Thoracic aorta (tissue), 2 donors: ENCODE data around the gene VASH1. TPM values are rescaled to one million over a fixed set of nuclear protein-coding genes. Genes with fewer than 3 reads are reported as not detected.

Source experiments
- ATAC-seq: fragments of 150-250 bp; one replicate; pipeline ENCODE4 v1.8.0; 2017; ENCODE audit warnings: low read depth; ENCODE audit not compliant: insufficient number of reproducible peaks, low FRiP score
- DNase-seq: peaks from one replicate; pipeline ENCODE4 v3.0.0-alpha.2; 2020; ENCODE audit warnings: low spot score
- H3K27ac ChIP-seq, 2 donors: fragments of 200-600 bp; sonication (generic); 1 replicate in 1 of 2; 2 replicates in 1 of 2; pipeline ENCODE4 v1.5.1; 2016; ENCODE audit warnings: mild to moderate bottlenecking in 2 of 2, moderate library complexity in 2 of 2
- H3K27me3 ChIP-seq: fragments of 200-600 bp; sonication (generic); replicated peaks from 2 replicates; pipeline ENCODE4 v1.6.0; 2016; ENCODE audit warnings: mild to moderate bottlenecking; ENCODE audit not compliant: insufficient read depth
- H3K36me3 ChIP-seq: fragments of 200-600 bp; sonication (generic); one replicate; pipeline ENCODE4 v1.5.1; 2016
- H3K4me1 ChIP-seq, 2 donors: fragments of 200-600 bp; sonication (generic); 1 replicate in 1 of 2; 2 replicates in 1 of 2; pipeline versions ENCODE4 v1.5.1 to v1.6.0; 2016; ENCODE audit warnings: low read depth in 2 of 2, mild to moderate bottlenecking in 1 of 2; ENCODE audit not compliant: control insufficient read depth in 1 of 2
- H3K4me3 ChIP-seq: fragments of 200-600 bp; sonication (generic); 2 replicates; pipeline ENCODE4 v1.5.1; 2016; ENCODE audit warnings: mild to moderate bottlenecking
- H3K9me3 ChIP-seq: fragments of 200-600 bp; sonication (generic); 2 replicates; pipeline ENCODE4 v1.5.1; 2016
- CTCF ChIP-seq: fragments of 200-600 bp; sonication (generic); IDR thresholded peaks from one replicate; pipeline ENCODE4 v1.5.1; 2019; ENCODE audit warnings: antibody characterized with exemption
- total RNA-seq, 2 donors: library from RNA; depleted of rRNA; stranded (reverse); fragments of >200 nt; gene quantifications; one replicate each; pipeline versions ENCODE4 v1.1.0 to v1.2.3, GENCODE V29; 2016

Gene VASH1
- total RNA-seq, 2 donors from 2014 or later = 21.5 to 27.7 TPM

- no peak for TF ChIP-seq CTCF
- Histone ChIP-seq H3K27me3 (no peaks in the 10 kb centered on the region), H3K9me3 (no peaks in the 10 kb centered on the region), H3K4me3 (no peak overlapping the region), H3K27ac (no peak overlapping the region), H3K36me3 (no peaks in the 10 kb centered on the region), H3K4me1 (peaks cover 0 to 7% of the 10 kb centered on the region in 2 donors)
- DNase-seq = no peak
- no peak for ATAC-seq
Observed at GRCh38 chr14:76829013-76829365, 67.7 kb downstream of the VASH1 start.

- ATAC-seq (no peak), DNase-seq (no peak)
- no peak overlapping the region for H3K4me3 ChIP-seq
- no peak for TF ChIP-seq CTCF
- no peaks in the 10 kb centered on the region for H3K36me3 ChIP-seq
- no peak overlapping the region for H3K27ac ChIP-seq
- H3K4me1 ChIP-seq = peaks cover 0 to 7% of the 10 kb centered on the region in 2 donors
- H3K27me3 ChIP-seq = no peaks in the 10 kb centered on the region
- H3K9me3 ChIP-seq = no peaks in the 10 kb centered on the region
Observed at GRCh38 chr14:76829650-76830421, 68.6 kb downstream of the VASH1 start.

- DNase-seq = no peak
- Histone ChIP-seq H3K27ac (no peak overlapping the region), H3K27me3 (no peaks in the 10 kb centered on the region), H3K9me3 (no peaks in the 10 kb centered on the region), H3K36me3 (no peaks in the 10 kb centered on the region), H3K4me1 (peaks cover 0 to 7% of the 10 kb centered on the region in 2 donors), H3K4me3 (no peak overlapping the region)
- ATAC-seq = no peak
- TF ChIP-seq CTCF = no peak
Observed at GRCh38 chr14:76830556-76830955, 69.3 kb downstream of the VASH1 start.

- no peak for DNase-seq
- ATAC-seq = no peak
- H3K4me3 ChIP-seq = no peak overlapping the region
- no peak for TF ChIP-seq CTCF
- H3K27ac ChIP-seq = no peak overlapping the region
- H3K36me3 ChIP-seq = no peaks in the 10 kb centered on the region
- peaks cover 0 to 7% of the 10 kb centered on the region in 2 donors for H3K4me1 ChIP-seq
- no peaks in the 10 kb centered on the region for H3K27me3 ChIP-seq
- no peaks in the 10 kb centered on the region for H3K9me3 ChIP-seq
Observed at GRCh38 chr14:76832503-76832988, 71.3 kb downstream of the VASH1 start.

Other genes with a start within 250 kb of the VASH1 start
- gene ANGEL1, start 51.4 kb downstream of the VASH1 start, total RNA-seq = 10 to 100 TPM; 19.5 to 24.5 TPM
- not detected for gene LRRC74A, start 64.9 kb downstream of the VASH1 start, total RNA-seq